BE2C (cell line): ENCODE results near the gene EEF1E1.

Source experiments
- DNase-seq: peaks from one replicate; pipeline ENCODE4 v3.0.0-alpha.2; 2020
- H3K27me3 ChIP-seq: fragments of 250-450 bp; sonication (Bioruptor Pico); 2 replicates; pipeline ENCODE4 v1.5.1; 2020; ENCODE audit warnings: mild to moderate bottlenecking
- H3K36me3 ChIP-seq: fragments of 250-450 bp; sonication (Bioruptor Pico); 2 replicates; pipeline ENCODE4 v1.5.1; 2020; ENCODE audit warnings: mild to moderate bottlenecking
- H3K4me1 ChIP-seq: fragments of 250-450 bp; sonication (Bioruptor Pico); 2 replicates; pipeline ENCODE4 v1.5.1; 2020
- H3K4me3 ChIP-seq: 2 replicates; pipeline ENCODE4 v1.5.1; 2011; ENCODE audit warnings: low read depth, low read length
- H3K9me3 ChIP-seq: fragments of 250-450 bp; sonication (Bioruptor Pico); 2 replicates; pipeline ENCODE4 v1.5.1; 2020
- CTCF ChIP-seq: IDR thresholded peaks from 2 replicates; pipeline ENCODE4 v1.5.1; 2012; ENCODE audit warnings: mild to moderate bottlenecking, low read depth, low read length

EEF1E1 gene

GRCh38 chr6:8080362-8081151 lies 21.8 kb downstream of the EEF1E1 start:
- H3K36me3 ChIP-seq: peaks cover 26% of the 10 kb centered on the region
- no peak overlapping the region for H3K4me3 ChIP-seq
- no peak for TF ChIP-seq CTCF
- no peaks in the 10 kb centered on the region for H3K27me3 ChIP-seq
- H3K4me1 ChIP-seq: no peaks in the 10 kb centered on the region; the same call in 1 of the 2 replicates
- no peak for DNase-seq
- H3K9me3 ChIP-seq: no peaks in the 10 kb centered on the region

- no peak for DNase-seq
- no peaks in the 10 kb centered on the region; the same call in 1 of the 2 replicates for H3K4me1 ChIP-seq
- no peaks in the 10 kb centered on the region for H3K9me3 ChIP-seq
- TF ChIP-seq CTCF: no peak
- peaks cover 20% of the 10 kb centered on the region for H3K36me3 ChIP-seq
- no peak overlapping the region for H3K4me3 ChIP-seq
- no peaks in the 10 kb centered on the region for H3K27me3 ChIP-seq
These were observed 23.2 kb downstream of the EEF1E1 start for GRCh38 chr6:8079126-8079525.

- DNase-seq: no peak
- Histone ChIP-seq H3K27me3 (no peaks in the 10 kb centered on the region), H3K9me3 (no peaks in the 10 kb centered on the region), H3K4me3 (no peak overlapping the region), H3K36me3 (peaks cover 12% of the 10 kb centered on the region), H3K4me1 (no peaks in the 10 kb centered on the region)
- TF ChIP-seq CTCF: no peak
These were observed 24.4 kb downstream of the EEF1E1 start for GRCh38 chr6:8077991-8078390.

GRCh38 chr6:8075704-8076103 lies 26.6 kb downstream of the EEF1E1 start:
- Histone ChIP-seq H3K27me3 (no peaks in the 10 kb centered on the region), H3K4me1 (no peaks in the 10 kb centered on the region)
- TF ChIP-seq CTCF: no peak

GRCh38 chr6:8075185-8075584 lies 27.2 kb downstream of the EEF1E1 start:
- no peaks in the 10 kb centered on the region for H3K4me1 ChIP-seq
- H3K27me3 ChIP-seq: no peaks in the 10 kb centered on the region

More at GRCh38 chr6:8075704-8076103, 26.6 kb downstream of the EEF1E1 start:
- DNase-seq: no peak
- H3K4me3 ChIP-seq: no peak overlapping the region
- no peaks in the 10 kb centered on the region for H3K9me3 ChIP-seq
- peaks cover 5% of the 10 kb centered on the region; the same call in 1 of the 2 replicates for H3K36me3 ChIP-seq

More at GRCh38 chr6:8075185-8075584, 27.2 kb downstream of the EEF1E1 start:
- no peak for TF ChIP-seq CTCF
- no peaks in the 10 kb centered on the region for H3K9me3 ChIP-seq
- peaks cover 5% of the 10 kb centered on the region; the same call in 1 of the 2 replicates for H3K36me3 ChIP-seq
- DNase-seq: no peak
- no peak overlapping the region for H3K4me3 ChIP-seq
